ES-I3 (cell line): Measurements from ENCODE around the gene HAUS7.

ENCODE experiments used
- H3K36me3 ChIP-seq: 2 replicates; pipeline ENCODE4 v1.6.1; 2013; ENCODE audit warnings: mild to moderate bottlenecking, low read length, control low read depth, moderate library complexity; ENCODE audit not compliant: insufficient read depth
- H3K4me1 ChIP-seq: 2 replicates; pipeline ENCODE4 v1.6.1; 2013; ENCODE audit warnings: mild to moderate bottlenecking, control low read depth, low read length; ENCODE audit not compliant: insufficient read depth
- H3K9ac ChIP-seq: 2 replicates; pipeline ENCODE4 v1.6.1; 2013; ENCODE audit warnings: low read depth, mild to moderate bottlenecking, low read length, moderate library complexity
- H3K9me3 ChIP-seq: 2 replicates; pipeline ENCODE4 v1.6.1; 2013; ENCODE audit warnings: mild to moderate bottlenecking, low read length, moderate library complexity; ENCODE audit not compliant: control insufficient read depth, insufficient read depth

HAUS7 gene

DNA sequence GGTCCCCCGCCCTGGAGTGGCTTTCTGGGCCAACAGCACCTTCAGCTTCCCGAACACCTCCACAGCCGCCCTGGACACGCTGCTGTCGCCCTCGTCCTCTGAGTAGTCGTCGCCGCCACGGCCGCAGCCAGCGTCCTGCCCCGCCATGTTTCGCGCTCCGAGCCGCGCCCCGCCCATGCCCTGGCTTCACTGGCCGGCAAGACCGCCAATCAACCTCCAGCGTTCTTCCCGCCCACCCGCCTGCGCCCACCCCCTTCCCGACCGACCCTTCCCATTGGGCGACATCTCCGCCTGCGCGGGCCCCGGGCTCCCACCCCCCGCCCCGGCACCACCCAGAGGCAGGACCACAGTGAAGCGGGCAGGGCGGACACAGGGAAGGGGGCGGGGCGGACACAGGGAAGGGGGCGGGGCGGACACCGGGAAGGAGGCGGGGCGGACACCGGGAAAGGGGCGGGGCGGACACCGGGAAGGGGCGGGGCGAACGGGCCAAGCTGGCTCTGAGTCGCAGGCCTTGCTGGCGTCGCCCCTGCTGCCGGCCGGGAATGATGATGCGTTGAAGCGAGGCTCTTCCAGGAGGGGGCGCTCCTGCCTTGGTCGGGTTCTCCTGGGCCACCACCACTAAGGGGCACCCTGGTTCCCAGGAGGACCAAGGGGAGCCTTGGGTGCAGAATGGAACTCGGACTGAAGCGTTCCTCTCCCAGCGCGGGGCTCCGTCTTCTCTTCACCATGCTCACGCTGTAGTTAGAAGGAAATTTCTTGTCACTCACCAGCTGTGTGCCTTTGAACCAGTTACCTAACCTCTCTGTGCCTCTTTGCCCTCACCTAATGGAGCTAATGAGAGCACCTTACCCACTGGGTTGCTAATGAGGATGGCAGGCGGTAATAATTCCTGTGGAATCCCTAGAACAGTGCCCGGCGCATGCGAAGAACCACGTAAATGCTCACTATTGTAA is at the start of gene HAUS7:
HAUS7 (minus strand) TSS at position 166 of the 953 bp plus-strand sequence; CDS start at position 147, 19 bp downstream.
- peak within 1 kb of the TSS; percentile 86 for H3K9ac ChIP-seq
- H3K9me3 ChIP-seq, result no peaks in the 10 kb centered on the region
- peaks cover 3% of the 10 kb centered on the region; the same call in 1 of the 2 replicates for H3K4me1 ChIP-seq
- no peaks in the 10 kb centered on the region for H3K36me3 ChIP-seq

- Histone ChIP-seq H3K9me3 (no peaks in the 10 kb centered on the region), H3K4me1 (peaks cover 4% of the 10 kb centered on the region; the same call in 1 of the 2 replicates), H3K36me3 (no peaks in the 10 kb centered on the region), H3K9ac (no peak overlapping the region)
These were observed 49.4 kb upstream of the HAUS7 start for GRCh38 chrX:153519569-153520286.

DNA sequence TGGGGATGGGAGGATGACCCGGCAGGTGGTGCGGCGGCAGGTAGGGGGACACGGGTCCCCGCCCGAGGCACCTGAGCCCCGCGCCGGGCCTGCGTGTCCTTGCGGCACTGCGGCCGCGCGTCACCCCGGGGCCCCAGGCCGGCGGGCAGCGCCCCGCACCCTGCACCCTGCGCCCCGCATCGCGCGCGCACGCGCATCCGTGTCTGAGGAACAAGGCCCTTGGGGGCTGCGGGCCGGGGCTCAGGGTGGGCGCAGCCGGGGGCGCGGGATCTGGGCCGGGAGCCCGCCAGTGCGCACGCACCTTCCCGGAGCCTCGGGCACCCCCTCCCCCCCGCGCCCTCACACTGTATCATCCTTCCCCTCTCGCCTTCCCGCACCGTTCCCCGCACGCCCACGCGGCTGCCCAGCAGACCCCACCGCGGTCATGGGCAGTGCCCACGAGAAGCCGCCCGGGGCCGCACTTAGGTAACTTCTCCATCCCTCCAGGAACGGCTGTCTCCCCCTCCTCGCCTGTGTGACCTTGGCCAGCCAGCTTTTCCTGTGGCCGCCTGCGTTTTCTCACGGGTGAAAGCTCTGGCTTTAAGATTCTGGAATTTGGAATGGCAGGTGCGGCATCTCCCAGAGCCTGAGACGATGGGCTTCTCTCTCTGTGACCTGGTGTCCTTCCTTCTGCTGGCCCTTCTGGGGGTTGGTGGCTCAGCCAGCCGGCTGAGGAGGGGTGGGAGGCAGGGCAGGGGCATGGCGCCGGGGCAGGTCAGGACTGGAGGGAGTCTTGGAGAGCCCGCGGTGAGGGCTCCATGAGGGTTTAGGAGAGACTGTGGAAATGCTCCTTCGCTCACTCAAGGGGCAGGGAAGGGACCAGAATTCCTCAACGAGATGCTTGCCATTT is 47.8 kb upstream of the HAUS7 start:
- Histone ChIP-seq H3K36me3 (no peaks in the 10 kb centered on the region), H3K4me1 (peaks cover 4% of the 10 kb centered on the region; the same call in 1 of the 2 replicates), H3K9me3 (no peaks in the 10 kb centered on the region), H3K9ac (peak overlapping the region; percentile 43; the same call in 1 of the 2 replicates)

- Histone ChIP-seq H3K9ac (peak within 1 kb of the TSS; percentile 43; the same call in 1 of the 2 replicates), H3K9me3 (no peaks in the 10 kb centered on the region), H3K36me3 (no peaks in the 10 kb centered on the region), H3K4me1 (peaks cover 1% of the 10 kb centered on the region; the same call in 1 of the 2 replicates)
These were observed 47.0 kb upstream of the HAUS7 start, which contains the start of gene ATP2B3 for GRCh38 chrX:153517423-153517822. Gene ATP2B3 (plus strand): TSS chrX:153517642. CDS start chrX:153536248, 18,606 bp downstream.

GRCh38 chrX:153516073-153516472 is 45.7 kb upstream of the HAUS7 start:
- H3K4me1 ChIP-seq, result no peaks in the 10 kb centered on the region
- no peak overlapping the region for H3K9ac ChIP-seq
- no peaks in the 10 kb centered on the region for H3K9me3 ChIP-seq
- no peaks in the 10 kb centered on the region for H3K36me3 ChIP-seq

DNA sequence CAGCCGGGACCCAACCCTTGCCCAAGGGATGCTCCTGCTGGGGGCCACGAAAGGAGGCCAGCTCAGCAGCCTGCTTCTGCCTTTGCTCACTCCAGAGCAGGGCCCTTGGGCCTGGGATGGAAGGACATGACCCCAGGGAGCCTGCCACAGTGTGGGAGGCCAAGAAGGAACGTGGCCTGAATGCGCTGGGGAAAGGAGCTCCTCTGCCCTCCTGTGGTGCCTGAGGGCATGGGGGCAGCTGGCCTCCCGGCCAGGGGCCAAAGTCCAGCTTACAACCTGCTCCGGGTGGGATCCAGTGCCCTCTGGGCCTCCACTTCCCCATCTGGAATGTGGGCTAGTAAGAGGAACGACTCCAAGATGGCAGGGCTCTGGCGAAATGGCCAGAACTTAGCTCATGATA is 45.1 kb upstream of the HAUS7 start:
- Histone ChIP-seq H3K9ac (no peak overlapping the region), H3K4me1 (no peaks in the 10 kb centered on the region), H3K9me3 (no peaks in the 10 kb centered on the region), H3K36me3 (no peaks in the 10 kb centered on the region)

- no peaks in the 10 kb centered on the region for H3K4me1 ChIP-seq
- H3K9ac ChIP-seq, result no peak overlapping the region; the same call in 1 of the 2 replicates
- H3K36me3 ChIP-seq, result no peaks in the 10 kb centered on the region
- H3K9me3 ChIP-seq, result no peaks in the 10 kb centered on the region
These were observed 43.9 kb upstream of the HAUS7 start for GRCh38 chrX:153514259-153514658.

- Histone ChIP-seq H3K9me3 (no peaks in the 10 kb centered on the region), H3K4me1 (no peaks in the 10 kb centered on the region), H3K9ac (no peak overlapping the region), H3K36me3 (no peaks in the 10 kb centered on the region)
These were observed 42.9 kb upstream of the HAUS7 start for GRCh38 chrX:153513265-153513664.

GRCh38 chrX:153512501-153512893 is 42.1 kb upstream of the HAUS7 start:
- H3K9me3 ChIP-seq, result no peaks in the 10 kb centered on the region

GRCh38 chrX:153511784-153512500 is 41.6 kb upstream of the HAUS7 start:
- H3K9ac ChIP-seq, result no peak overlapping the region
- no peaks in the 10 kb centered on the region for H3K36me3 ChIP-seq
- no peaks in the 10 kb centered on the region for H3K9me3 ChIP-seq
- H3K4me1 ChIP-seq, result no peaks in the 10 kb centered on the region

More at GRCh38 chrX:153512501-153512893, 42.1 kb upstream of the HAUS7 start:
- Histone ChIP-seq H3K9ac (no peak overlapping the region), H3K4me1 (no peaks in the 10 kb centered on the region), H3K36me3 (no peaks in the 10 kb centered on the region)

DNA sequence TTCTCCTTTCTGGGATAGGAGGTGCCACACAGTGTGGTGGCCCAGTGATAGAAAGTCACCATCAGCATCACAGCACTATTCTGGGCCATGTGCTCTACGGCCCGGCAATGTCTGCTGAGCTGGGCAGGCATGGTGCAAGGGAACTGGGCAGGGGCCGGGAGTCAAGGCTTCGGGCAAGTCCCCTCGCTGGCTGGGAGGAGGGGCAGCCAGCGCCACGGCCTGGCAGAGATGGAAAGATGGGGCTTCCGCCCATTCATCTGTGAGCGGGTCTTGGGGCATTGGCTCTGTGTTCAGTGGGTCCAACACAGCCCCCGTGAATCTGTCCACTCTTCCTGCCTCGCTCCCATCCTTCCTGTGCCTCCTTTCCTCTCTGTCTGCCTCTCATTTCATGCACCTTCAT is 40.0 kb upstream of the HAUS7 start:
- H3K9me3 ChIP-seq, result no peaks in the 10 kb centered on the region
- H3K9ac ChIP-seq, result no peak overlapping the region
- no peaks in the 10 kb centered on the region for H3K4me1 ChIP-seq

DNA sequence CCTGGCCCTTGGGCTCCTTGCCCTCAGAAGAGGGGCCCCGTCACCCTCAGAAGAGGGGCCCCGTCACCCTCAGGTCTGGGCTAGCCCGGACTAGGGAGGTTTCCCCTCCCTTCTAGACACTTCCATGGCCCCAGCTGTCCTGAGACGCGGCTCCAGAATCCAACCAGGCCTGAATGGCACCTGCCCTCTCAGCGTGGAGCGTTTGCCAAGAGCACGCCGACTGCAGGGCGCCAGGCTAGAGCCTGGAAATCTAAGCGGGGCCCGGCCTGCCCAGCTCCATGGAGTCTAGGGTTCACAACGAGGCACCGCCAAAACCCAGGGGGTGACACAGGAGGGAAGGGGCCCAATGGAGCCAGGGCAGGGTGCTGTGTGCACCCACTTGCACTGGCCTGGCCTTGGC is 39.2 kb upstream of the HAUS7 start:
- H3K36me3 ChIP-seq, result no peaks in the 10 kb centered on the region
- no peaks in the 10 kb centered on the region for H3K9me3 ChIP-seq
- H3K4me1 ChIP-seq, result no peaks in the 10 kb centered on the region
- H3K9ac ChIP-seq, result no peak overlapping the region

More for the DNA sequence above, 40.0 kb upstream of the HAUS7 start:
- H3K36me3 ChIP-seq, result no peaks in the 10 kb centered on the region

GRCh38 chrX:153507484-153508178 is 37.3 kb upstream of the HAUS7 start:
- Histone ChIP-seq H3K9ac (no peak overlapping the region), H3K36me3 (no peaks in the 10 kb centered on the region), H3K4me1 (no peaks in the 10 kb centered on the region), H3K9me3 (no peaks in the 10 kb centered on the region)
